ENCODE results near the gene SETX. TPM values are rescaled to one million over a fixed set of nuclear protein-coding genes. Genes with fewer than 3 reads are reported as not detected.

Gene SETX
- total and polyA plus RNA-seq, 12 donors: 16.9 to 35.1 (median 27.4) TPM

DNA sequence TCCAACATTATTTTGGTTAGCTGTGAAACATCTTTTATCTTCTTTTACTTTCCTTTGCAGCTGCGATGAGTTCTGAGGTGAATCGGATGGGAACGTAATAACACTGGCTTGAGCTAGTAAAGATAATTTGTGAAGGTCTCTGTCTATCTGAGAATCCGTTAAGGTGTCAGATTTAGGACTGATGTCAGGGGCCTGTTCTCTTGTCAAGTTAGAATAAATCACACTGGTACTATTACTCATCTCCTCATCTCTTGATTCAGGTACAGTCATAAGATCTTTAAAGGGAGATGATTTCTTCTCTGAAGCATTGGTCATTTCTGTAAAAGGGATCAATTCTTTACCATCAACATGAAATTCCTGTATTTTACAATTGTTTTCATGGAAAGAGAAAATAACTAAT is 26.2 kb downstream of the SETX start:
- Histone ChIP-seq H3K27me3 (no peaks in the 10 kb centered on the region), H3K27ac (no peak overlapping the region), H3K4me1 (peaks cover 0 to 12% (median 5%) of the 10 kb centered on the region in 9 donors), H3K4me3 (no peak overlapping the region), H3K36me3 (peaks cover 0 to 98% (median 55%) of the 10 kb centered on the region in 9 donors), H3K9me3 (no peaks in the 10 kb centered on the region)
- intact Hi-C loops (cut with DNase I): no loop called here
- ATAC-seq (no peak), DNase-seq (no peak)
- TF ChIP-seq, protein P1, sequence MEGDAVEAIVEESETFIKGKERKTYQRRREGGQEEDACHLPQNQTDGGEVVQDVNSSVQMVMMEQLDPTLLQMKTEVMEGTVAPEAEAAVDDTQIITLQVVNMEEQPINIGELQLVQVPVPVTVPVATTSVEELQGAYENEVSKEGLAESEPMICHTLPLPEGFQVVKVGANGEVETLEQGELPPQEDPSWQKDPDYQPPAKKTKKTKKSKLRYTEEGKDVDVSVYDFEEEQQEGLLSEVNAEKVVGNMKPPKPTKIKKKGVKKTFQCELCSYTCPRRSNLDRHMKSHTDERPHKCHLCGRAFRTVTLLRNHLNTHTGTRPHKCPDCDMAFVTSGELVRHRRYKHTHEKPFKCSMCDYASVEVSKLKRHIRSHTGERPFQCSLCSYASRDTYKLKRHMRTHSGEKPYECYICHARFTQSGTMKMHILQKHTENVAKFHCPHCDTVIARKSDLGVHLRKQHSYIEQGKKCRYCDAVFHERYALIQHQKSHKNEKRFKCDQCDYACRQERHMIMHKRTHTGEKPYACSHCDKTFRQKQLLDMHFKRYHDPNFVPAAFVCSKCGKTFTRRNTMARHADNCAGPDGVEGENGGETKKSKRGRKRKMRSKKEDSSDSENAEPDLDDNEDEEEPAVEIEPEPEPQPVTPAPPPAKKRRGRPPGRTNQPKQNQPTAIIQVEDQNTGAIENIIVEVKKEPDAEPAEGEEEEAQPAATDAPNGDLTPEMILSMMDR (IDR thresholded peaks at IDR 0.05): no peak
- WGBS, 2 donors: 96 to 98% methylated on average over 4 of the region's 4 CpGs

DNA sequence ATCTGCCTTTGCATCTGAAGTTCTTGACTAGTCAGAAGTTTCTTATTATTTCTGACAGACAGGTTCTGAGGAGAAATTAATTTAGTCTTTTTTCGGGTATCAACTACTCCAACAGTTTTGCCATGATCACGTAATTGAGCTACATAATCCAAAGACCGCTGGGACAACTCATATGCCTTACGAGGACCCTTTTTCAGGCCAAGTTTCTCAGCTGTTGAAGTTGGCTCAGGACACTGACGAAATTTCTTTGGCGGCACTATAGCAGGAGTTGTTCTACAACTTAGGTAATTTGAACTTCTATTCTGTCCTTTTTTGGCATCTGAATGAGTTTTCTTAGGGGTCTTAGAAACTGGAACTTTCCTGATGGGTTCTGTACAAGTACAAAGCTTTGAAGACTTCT is 27.2 kb downstream of the SETX start:
- no peak overlapping the region for H3K4me3 ChIP-seq
- DNase-seq: no peak
- no peak for ATAC-seq
- no peak overlapping the region for H3K27ac ChIP-seq
- no peaks in the 10 kb centered on the region for H3K9me3 ChIP-seq
- 98% methylated on average over 6 of the region's 6 CpGs for WGBS, 2 donors
- peaks cover 0 to 98% (median 47%) of the 10 kb centered on the region in 9 donors for H3K36me3 ChIP-seq
- no peaks in the 10 kb centered on the region for H3K27me3 ChIP-seq
- H3K4me1 ChIP-seq: peaks cover 0 to 14% (median 5%) of the 10 kb centered on the region in 9 donors
- TF ChIP-seq, protein P1 (IDR thresholded peaks at IDR 0.05): no peak
- intact Hi-C loops (cut with DNase I): no loop called here

DNA sequence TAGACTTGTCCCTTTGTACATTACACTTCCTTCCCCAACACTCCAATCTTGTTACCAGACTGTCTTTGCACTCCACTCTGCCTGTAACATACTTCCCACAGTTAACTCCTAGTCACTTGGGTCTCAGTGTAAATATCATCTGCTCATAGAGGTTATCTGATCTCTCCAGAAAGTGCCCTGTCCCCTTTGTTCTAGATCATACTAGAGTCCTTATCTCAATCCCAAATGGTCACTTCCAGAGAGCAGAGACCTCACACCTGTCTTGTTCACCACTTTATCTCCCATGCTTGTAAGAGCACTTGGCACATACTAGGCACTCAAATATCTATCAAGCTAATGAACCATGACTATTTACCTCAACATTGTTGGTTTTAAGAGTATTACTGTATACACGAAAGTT is 30.4 kb downstream of the SETX start:
- DNase-seq (no peak), ATAC-seq (no peak)
- Histone ChIP-seq H3K27me3 (no peaks in the 10 kb centered on the region), H3K9me3 (no peaks in the 10 kb centered on the region), H3K4me1 (peaks cover under 1 to 26% (median 20%) of the 10 kb centered on the region in 9 donors), H3K4me3 (no peak overlapping the region), H3K36me3 (peaks cover 0 to 97% (median 22%) of the 10 kb centered on the region in 9 donors), H3K27ac (no peak overlapping the region)
- WGBS, 2 donors: 87 to 88% methylated on average over 1 of the region's 1 CpG
- intact Hi-C loops (cut with DNase I): no loop called here
- TF ChIP-seq, protein P1 (IDR thresholded peaks at IDR 0.05): no peak

DNA sequence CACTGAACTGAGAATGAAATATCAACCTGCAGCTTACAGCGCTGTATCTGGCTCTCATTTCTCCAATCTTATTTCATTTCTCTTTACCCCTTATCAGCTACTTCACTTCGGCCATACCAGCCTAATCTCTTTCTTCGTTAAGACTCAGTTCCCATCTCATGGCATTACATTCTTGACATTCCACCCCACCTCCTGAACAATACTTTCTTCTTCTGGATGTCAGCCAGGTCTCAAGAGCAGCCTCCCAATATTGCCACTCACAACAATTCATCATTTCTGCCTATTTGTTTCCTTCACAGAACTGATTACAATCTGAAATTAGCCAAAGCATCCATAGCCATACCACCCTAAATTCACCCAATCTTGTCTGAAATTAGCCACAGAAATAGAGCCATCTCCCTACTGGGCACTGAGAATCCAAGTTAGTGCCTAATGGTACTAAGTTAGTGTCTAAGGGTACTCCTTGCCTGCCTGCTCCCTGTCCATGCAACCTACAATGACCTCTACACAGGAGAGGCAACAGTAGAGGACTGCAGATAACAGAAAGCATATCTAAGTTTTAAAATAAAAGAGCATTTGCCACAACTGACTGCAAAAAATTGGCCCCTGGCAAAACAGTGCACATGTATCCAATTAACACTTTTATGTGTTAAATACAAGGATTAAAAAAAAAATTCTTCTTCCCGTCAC is 35.2 kb downstream of the SETX start:
- 38 to 53% methylated on average over 4 of the region's 4 CpGs for WGBS, 2 donors
- no peaks in the 10 kb centered on the region for H3K9me3 ChIP-seq
- peaks cover 6 to 46% (median 25%) of the 10 kb centered on the region in 9 donors for H3K4me1 ChIP-seq
- peaks cover 0 to 96% (median 10%) of the 10 kb centered on the region in 9 donors for H3K36me3 ChIP-seq
- no peak overlapping the region for H3K4me3 ChIP-seq
- intact Hi-C loops (cut with DNase I): no loop called here
- TF ChIP-seq, protein P1 (IDR thresholded peaks at IDR 0.05): no peak
- ATAC-seq (peak in 5 of 8 donors; percentile 20 to 78 (median 77)), DNase-seq (no peak)
- H3K27ac ChIP-seq: no peak overlapping the region
- no peaks in the 10 kb centered on the region for H3K27me3 ChIP-seq
